LNCaP clone FGC (cell line): Measurements from ENCODE around the gene PLK2.

Experiments used
- DNase-seq: peaks from one replicate; pipeline ENCODE4 v3.0.0-alpha.2; 2011; ENCODE audit warnings: low read depth
- H3K4me3 ChIP-seq: 2 replicates; pipeline ENCODE4 v1.5.1; 2011; ENCODE audit warnings: mild to moderate bottlenecking, low read depth, low read length, control low read depth
- TF ChIP-seq, protein P1 (sequence below): IDR thresholded peaks from 2 replicates; pipeline ENCODE4 v1.5.1; 2012; ENCODE audit warnings: mild to moderate bottlenecking; ENCODE audit not compliant: control insufficient read depth, insufficient read depth; ENCODE audit errors: extremely low read depth

The PLK2 gene

DNA sequence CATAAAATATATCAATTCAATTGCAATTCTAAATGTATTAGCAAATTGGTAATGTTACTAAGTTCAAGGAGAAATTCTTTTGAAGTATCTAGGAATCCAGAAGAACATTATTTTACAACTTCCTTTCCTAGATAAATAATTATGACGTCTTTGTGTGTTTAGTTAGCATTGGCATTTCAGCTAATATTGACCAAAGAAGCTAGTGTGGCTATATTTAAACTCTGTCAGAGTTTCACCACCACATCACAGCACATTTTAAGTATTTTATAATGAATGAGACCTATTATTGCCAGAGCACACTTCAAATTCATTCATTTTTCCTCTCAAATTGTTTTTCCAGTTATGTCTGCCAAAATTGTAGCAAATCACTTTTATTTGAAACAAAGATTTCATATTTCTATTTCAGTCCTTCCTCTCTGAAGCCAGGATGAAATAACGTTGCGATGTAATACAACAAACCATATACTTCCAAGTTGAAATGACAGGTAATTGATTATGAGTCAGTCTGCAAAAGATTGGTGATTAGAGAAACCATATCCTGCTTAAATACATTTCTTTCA is 18.9 kb downstream of the PLK2 start:
- TF ChIP-seq, protein P1, sequence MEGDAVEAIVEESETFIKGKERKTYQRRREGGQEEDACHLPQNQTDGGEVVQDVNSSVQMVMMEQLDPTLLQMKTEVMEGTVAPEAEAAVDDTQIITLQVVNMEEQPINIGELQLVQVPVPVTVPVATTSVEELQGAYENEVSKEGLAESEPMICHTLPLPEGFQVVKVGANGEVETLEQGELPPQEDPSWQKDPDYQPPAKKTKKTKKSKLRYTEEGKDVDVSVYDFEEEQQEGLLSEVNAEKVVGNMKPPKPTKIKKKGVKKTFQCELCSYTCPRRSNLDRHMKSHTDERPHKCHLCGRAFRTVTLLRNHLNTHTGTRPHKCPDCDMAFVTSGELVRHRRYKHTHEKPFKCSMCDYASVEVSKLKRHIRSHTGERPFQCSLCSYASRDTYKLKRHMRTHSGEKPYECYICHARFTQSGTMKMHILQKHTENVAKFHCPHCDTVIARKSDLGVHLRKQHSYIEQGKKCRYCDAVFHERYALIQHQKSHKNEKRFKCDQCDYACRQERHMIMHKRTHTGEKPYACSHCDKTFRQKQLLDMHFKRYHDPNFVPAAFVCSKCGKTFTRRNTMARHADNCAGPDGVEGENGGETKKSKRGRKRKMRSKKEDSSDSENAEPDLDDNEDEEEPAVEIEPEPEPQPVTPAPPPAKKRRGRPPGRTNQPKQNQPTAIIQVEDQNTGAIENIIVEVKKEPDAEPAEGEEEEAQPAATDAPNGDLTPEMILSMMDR = no peak

DNA sequence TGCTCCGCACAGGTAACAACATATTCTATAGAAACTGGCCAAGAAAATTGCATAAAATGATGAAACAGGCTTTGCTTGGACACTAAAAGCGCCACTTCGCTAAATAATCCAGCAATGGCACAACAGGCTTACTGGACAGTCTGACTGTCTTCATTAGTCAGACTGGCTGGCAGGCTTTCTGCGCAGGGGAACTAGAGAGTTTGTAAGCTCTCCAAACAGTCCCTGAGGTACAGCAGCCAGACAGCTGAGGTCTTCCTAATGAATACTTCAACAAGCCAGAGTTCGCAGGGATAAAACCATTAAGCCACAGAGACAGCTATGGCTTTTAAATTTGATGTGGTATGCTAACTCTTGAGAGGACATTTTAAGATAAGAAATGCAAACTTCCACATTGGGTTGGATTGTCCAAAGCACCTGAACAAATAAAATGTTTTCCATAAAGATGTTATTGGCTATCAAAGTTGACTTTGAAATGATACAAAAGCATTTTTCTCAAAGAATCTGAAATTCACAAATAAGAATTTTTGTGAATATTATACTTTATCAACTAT is 20.7 kb downstream of the PLK2 start:
- TF ChIP-seq, protein P1 = no peak
- no peak overlapping the region for H3K4me3 ChIP-seq
- DNase-seq = peak; percentile 31

More for the DNA sequence above, 18.9 kb downstream of the PLK2 start:
- no peak overlapping the region for H3K4me3 ChIP-seq
- peak; percentile 56 for DNase-seq

- no peak overlapping the region for H3K4me3 ChIP-seq
- no peak for DNase-seq
- TF ChIP-seq, protein P1 = no peak
Measured at GRCh38 chr5:58437661-58438060, 22.2 kb downstream of the PLK2 start.

- no peak overlapping the region for H3K4me3 ChIP-seq
- TF ChIP-seq, protein P1 = no peak
- DNase-seq = no peak
Measured at GRCh38 chr5:58431832-58432231, 28.1 kb downstream of the PLK2 start.

- no peak overlapping the region for H3K4me3 ChIP-seq
- DNase-seq = no peak
- TF ChIP-seq, protein P1 = no peak
Measured at GRCh38 chr5:58412932-58413331, 47.0 kb downstream of the PLK2 start.

DNA sequence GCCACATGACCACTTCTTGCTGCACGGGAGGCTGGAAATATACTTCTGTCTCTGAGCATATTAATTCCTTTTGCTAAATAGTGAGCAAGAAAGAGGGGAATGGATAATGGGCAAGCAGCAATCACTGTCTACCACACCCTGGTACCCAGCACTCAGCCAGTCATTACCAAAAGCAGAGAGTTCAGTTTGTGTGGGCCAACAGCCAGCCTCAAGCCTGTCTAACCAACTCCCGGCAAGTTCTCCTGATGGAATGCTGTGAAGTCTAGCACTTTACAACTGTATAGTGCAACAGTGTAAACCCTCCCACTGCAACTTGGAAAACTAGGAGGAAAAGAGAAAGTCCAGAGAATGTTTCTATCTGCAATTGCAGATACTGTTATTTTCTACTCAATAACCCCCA is 47.8 kb downstream of the PLK2 start:
- no peak overlapping the region for H3K4me3 ChIP-seq
- DNase-seq = no peak
- TF ChIP-seq, protein P1 = no peak

- TF ChIP-seq, protein P1 = no peak
- no peak overlapping the region for H3K4me3 ChIP-seq
- no peak for DNase-seq
Measured at GRCh38 chr5:58411372-58411771, 48.5 kb downstream of the PLK2 start.
